GM21515 (cell line): ENCODE data around the gene LYRM4.

Experiments used
- ATAC-seq: cut with Tn5 transposase; IDR thresholded peaks from one replicate; pipeline ENCODE4 v1.9.1; 2021; ENCODE audit not compliant: unreplicated experiment

Gene LYRM4

GRCh38 chr6:5206920-5207561 lies 53.7 kb downstream of the LYRM4 start:
- ATAC-seq, result no peak

GRCh38 chr6:5205877-5206850 lies 54.6 kb downstream of the LYRM4 start:
- ATAC-seq, result no peak

DNA sequence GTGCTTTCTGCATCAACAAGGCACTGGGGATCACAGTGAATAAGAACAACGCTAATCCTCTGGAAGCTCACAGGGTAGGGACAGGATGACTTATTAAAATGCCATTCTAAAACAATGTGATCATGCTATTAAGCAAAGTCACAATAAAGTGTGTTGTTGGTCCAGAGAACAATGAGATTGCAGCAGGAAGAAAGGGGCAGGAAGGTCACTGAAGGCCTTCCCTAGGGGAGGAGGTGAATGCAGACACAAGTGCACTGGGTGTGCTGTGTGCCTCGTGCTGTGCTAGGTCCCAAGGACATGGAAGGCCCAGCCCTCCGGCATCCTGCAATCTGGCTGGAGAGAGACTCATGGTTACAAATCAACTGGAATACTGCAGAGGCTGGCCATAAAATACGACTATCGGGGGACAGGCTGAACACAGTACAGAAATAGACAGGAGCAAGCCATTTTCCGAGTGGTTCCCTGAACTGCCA lies 55.7 kb downstream of the LYRM4 start:
- no peak for ATAC-seq

- no peak for ATAC-seq
Observed at GRCh38 chr6:5204376-5204775, 56.4 kb downstream of the LYRM4 start.

GRCh38 chr6:5203546-5203945 lies 57.2 kb downstream of the LYRM4 start:
- no peak for ATAC-seq

GRCh38 chr6:5202941-5203340 lies 57.8 kb downstream of the LYRM4 start:
- ATAC-seq, result no peak

GRCh38 chr6:5202206-5202605 lies 58.5 kb downstream of the LYRM4 start:
- ATAC-seq, result no peak

DNA sequence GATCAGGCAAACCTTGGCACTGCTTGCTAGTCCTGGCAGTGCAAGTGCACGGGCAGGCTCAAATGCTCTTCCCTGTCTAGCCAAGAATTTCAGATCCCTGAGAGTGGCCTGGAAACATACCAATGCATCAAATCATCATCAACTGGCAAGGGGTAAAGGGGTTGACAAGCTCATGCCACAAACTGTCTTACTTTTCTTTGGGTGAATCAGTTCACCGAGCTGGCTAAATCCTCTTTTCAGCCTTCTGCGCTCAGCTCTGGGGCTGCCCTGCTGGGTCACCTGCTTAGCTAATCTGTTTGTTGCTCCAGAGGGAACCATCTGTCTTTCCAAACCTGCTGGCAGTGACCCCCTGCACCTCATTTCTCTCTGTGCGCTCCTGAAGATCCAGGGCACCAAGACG lies 59.5 kb downstream of the LYRM4 start:
- ATAC-seq, result no peak

DNA sequence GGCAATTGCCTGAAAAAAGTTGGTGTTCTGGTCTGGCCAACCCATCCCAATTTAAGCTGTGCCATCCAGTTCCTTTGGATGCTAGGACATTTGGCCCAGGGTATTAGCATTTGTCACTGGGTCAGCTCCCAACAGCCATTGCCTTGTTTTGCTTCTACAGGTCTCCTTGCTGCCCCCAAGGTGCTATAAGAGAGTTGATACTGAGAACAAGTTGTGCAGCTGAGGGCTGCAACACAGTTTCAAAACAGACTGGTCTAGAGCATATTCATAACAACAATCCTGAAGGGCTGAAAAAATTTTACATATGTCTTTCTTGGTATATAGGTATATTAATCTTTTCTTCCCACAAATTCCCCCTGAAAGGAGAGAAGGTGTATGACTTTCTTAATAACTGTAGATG lies 61.0 kb downstream of the LYRM4 start:
- ATAC-seq, result no peak

- no peak for ATAC-seq
Observed at GRCh38 chr6:5199283-5199682, 61.5 kb downstream of the LYRM4 start.

DNA sequence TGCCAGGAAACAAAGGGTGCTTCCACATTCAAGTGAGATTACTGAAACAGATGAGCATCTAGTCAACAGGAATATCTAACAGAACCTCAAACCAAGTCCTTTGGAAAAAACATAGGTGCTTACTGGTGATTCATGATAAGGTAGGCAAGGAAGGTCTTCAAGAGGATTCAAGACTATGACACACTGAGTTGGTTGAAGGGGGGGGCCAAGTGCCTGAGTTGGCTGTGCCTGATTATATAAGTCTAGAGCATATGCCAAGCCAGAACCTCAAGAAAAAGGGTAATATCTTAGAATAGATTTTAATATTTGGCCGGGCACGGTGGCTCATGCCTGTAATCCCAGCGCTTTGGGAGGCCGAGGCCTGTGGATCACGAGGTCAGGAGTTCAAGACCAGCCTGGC lies 63.7 kb downstream of the LYRM4 start:
- no peak for ATAC-seq

DNA sequence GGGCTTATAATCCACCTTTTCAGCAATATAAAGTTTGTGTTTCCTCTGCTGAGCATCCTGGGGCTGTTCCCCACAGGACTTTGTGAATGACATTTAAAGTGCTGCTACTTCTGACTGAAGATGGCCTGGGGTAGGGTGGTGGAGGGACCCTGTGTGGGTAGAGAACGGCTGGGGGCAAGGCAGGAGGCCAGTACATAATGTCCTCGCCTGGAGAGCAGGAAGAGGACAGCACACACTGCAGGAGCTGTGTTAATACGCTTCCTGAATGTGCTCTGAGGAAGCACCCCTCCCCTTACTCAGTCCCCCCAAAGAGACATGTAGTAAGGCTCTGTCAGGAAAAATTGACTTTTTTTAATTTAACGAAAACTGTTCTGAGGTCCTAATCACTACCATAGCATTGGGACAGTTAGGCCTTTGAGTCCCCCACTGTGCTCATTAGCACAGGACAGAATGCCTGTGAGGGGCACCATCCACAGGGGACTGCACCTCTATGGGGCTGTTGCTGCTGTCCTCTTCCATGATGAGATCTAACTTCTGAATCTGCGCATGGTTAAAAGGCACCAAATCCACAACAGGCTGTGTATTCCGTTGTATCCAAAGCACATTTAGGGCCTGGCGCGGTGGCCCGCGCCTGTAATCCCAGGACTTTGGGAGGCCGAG lies 68.5 kb downstream of the LYRM4 start:
- ATAC-seq, result no peak

- no peak for ATAC-seq
Observed at GRCh38 chr6:5191722-5192121, 69.0 kb downstream of the LYRM4 start.

DNA sequence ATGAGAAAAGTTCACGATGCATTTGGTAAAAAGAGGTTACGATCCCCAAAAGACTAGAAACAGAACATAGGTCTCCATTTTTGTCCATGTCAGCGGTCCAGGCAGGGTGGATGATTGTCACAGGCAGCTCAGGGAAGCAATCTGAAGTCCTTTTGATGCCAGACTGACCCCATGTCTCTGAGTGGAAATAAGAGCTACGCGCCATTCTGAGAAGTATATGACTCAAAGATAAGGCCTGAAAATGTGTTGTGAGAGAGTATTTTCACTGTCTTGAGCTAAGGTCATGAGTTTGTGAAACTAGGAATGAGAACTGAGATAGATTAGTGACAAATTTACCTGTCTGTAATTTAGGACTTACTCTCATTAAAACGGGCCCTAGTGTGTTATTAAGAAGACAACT lies 69.5 kb downstream of the LYRM4 start:
- ATAC-seq, result no peak

GRCh38 chr6:5190507-5190906 lies 70.2 kb downstream of the LYRM4 start:
- ATAC-seq, result no peak

DNA sequence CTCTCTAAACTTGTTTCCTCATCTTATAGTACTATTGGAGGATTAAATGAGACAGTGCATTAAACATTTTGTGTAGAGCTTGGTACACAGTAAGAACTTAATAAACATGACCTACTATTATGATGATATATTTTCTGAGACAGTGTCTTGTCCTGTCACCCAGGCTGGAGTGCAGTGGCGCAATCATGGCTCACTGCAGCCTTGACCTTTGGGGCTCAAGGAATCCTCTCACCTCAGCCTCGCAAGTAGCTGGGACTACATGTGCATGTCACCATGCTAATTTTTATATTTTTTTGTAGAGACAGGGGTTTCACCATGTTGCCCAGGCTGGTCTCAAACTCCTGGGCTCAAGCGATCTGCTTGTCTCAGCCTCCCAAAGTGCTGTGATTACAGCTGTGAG lies 72.1 kb downstream of the LYRM4 start:
- ATAC-seq, result no peak

- no peak for ATAC-seq
Observed at GRCh38 chr6:5184878-5185277, 75.9 kb downstream of the LYRM4 start.

- ATAC-seq, result no peak
Observed at GRCh38 chr6:5184218-5184617, 76.5 kb downstream of the LYRM4 start.

GRCh38 chr6:5181510-5182317 lies 79.0 kb downstream of the LYRM4 start:
- no peak for ATAC-seq

DNA sequence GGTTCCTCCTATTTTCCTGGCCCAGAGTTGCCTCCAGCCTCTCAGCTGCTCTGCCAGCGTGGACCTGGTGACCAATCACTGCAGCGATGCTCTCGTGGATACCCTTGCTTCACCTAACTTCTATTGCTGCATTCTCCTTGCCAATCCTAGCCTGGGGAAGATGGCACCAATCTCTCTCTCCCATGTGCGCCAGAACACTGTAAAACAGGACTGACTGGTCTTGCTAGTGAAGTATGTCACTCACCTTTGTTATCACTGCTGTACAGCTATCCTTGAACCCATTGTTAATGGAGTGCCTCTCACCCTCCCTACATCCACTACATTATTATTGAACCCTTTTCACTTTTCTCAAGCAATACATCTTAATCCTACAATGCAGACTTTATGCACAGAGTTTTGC lies 80.1 kb downstream of the LYRM4 start:
- ATAC-seq, result no peak

GRCh38 chr6:5179917-5180316 lies 80.8 kb downstream of the LYRM4 start:
- ATAC-seq, result no peak
